Liver (tissue), 9 donors: ENCODE data around the gene TPRN. TPM values are rescaled to one million over a fixed set of nuclear protein-coding genes. Genes with fewer than 3 reads are reported as not detected.

Experiments used
- DNase-seq: peaks from one replicate; pipeline ENCODE4 v3.0.0-alpha.2; 2017; ENCODE audit warnings: low spot score
- H3K27ac ChIP-seq, 2 donors: one replicate each; pipeline ENCODE4 v1.7.0; 2013; ENCODE audit warnings: inconsistent platforms in 2 of 2, low read length in 2 of 2, control low read depth in 1 of 2, low read depth in 1 of 2, mild to moderate bottlenecking in 1 of 2
- H3K27me3 ChIP-seq, 4 donors: one replicate each; pipeline versions ENCODE4 v1.6.1 to v1.7.0; 2013; ENCODE audit warnings: low read length in 3 of 4, inconsistent platforms in 1 of 4, mild to moderate bottlenecking in 1 of 4, moderate library complexity in 1 of 4; ENCODE audit not compliant: control insufficient read depth in 4 of 4, insufficient read depth in 4 of 4
- H3K36me3 ChIP-seq, 4 donors: one replicate each; pipeline versions ENCODE4 v1.6.1 to v1.7.0; 2013; ENCODE audit warnings: low read length in 3 of 4, mild to moderate bottlenecking in 3 of 4, low read depth in 1 of 4, moderate library complexity in 1 of 4; ENCODE audit not compliant: control insufficient read depth in 4 of 4, insufficient read depth in 3 of 4
- H3K4me1 ChIP-seq, 4 donors: one replicate each; pipeline versions ENCODE4 v1.6.1 to v1.7.0; 2013; ENCODE audit warnings: low read length in 3 of 4, mild to moderate bottlenecking in 3 of 4, moderate library complexity in 1 of 4; ENCODE audit not compliant: control insufficient read depth in 4 of 4, insufficient read depth in 4 of 4
- H3K4me3 ChIP-seq, 3 donors: one replicate each; pipeline versions ENCODE4 v1.6.1 to v1.7.0; 2013; ENCODE audit warnings: low read length in 3 of 3, control low read depth in 1 of 3, low read depth in 1 of 3, mild to moderate bottlenecking in 1 of 3
- H3K9ac ChIP-seq, 2 donors: one replicate each; pipeline ENCODE4 v1.7.0; 2013; ENCODE audit warnings: low read length in 2 of 2, mild to moderate bottlenecking in 2 of 2, moderate library complexity in 2 of 2, control low read depth in 1 of 2, low read depth in 1 of 2
- H3K9me3 ChIP-seq, 4 donors: one replicate each; pipeline versions ENCODE4 v1.6.1 to v1.7.0; 2013; ENCODE audit warnings: low read length in 3 of 4; ENCODE audit not compliant: control insufficient read depth in 4 of 4
- EGR1 ChIP-seq, 2 donors: IDR thresholded peaks; 2 replicates each; pipeline ENCODE4 v1.6.1; 2016 to 2018; ENCODE audit warnings: antibody characterized with exemption in 2 of 2, low read depth in 2 of 2
- FOXA1 ChIP-seq: IDR thresholded peaks from 2 replicates; pipeline ENCODE4 v1.6.1; 2016; ENCODE audit warnings: antibody characterized with exemption
- FOXA2 ChIP-seq: IDR thresholded peaks from 2 replicates; pipeline ENCODE4 v1.6.1; 2016; ENCODE audit warnings: antibody characterized with exemption
- GABPA ChIP-seq, 2 donors: IDR thresholded peaks in 1 of 2; conservative IDR thresholded peaks in 1 of 2; 2 replicates each; pipeline ENCODE4 v1.6.1; 2016; ENCODE audit warnings: antibody characterized with exemption in 2 of 2, mild to moderate bottlenecking in 1 of 2, moderate library complexity in 1 of 2
- HNF4A ChIP-seq, 2 donors: conservative IDR thresholded peaks; 2 replicates each; pipeline ENCODE4 v1.6.1; 2016; ENCODE audit warnings: antibody characterized with exemption in 2 of 2, mild to moderate bottlenecking in 2 of 2
- HNF4G ChIP-seq: IDR thresholded peaks from 2 replicates; pipeline ENCODE4 v1.6.1; 2016; ENCODE audit warnings: antibody characterized with exemption
- NR2F2 ChIP-seq: IDR thresholded peaks from 2 replicates; pipeline ENCODE4 v1.6.1; 2016; ENCODE audit warnings: antibody characterized with exemption
- RAD21 ChIP-seq, 2 donors: IDR thresholded peaks; 2 replicates each; pipeline ENCODE4 v1.6.1; 2016; ENCODE audit warnings: antibody characterized with exemption in 2 of 2, mild to moderate bottlenecking in 2 of 2
- RXRA ChIP-seq, 2 donors: IDR thresholded peaks; 2 replicates each; pipeline ENCODE4 v1.6.1; 2017 to 2018; ENCODE audit warnings: antibody characterized with exemption in 2 of 2, mild to moderate bottlenecking in 1 of 2
- SP1 ChIP-seq: IDR thresholded peaks from 2 replicates; pipeline ENCODE4 v1.6.1; 2018; ENCODE audit warnings: antibody characterized with exemption, mild to moderate bottlenecking
- TAF1 ChIP-seq: conservative IDR thresholded peaks from 2 replicates; pipeline ENCODE4 v1.6.1; 2016; ENCODE audit warnings: antibody characterized with exemption, mild to moderate bottlenecking
- YY1 ChIP-seq: IDR thresholded peaks from 2 replicates; pipeline ENCODE4 v1.6.1; 2016; ENCODE audit warnings: antibody characterized with exemption, mild to moderate bottlenecking
- ZBTB33 ChIP-seq: IDR thresholded peaks from 2 replicates; pipeline ENCODE4 v1.6.1; 2016; ENCODE audit warnings: antibody characterized with exemption
- WGBS: extraction: QIAGEN DNeasy Blood & Tissue Kit; methylation state at CpG from one replicate; pipeline ENCODE4 v1.1.7; 2013; 5-methylcytosine and 5-hydroxymethylcytosine counted together
- polyA plus RNA-seq, 2 donors: library from polyadenylated mRNA; stranded (reverse) in 1 of 2; unstranded in 1 of 2; fragments of 200-250 nt in 1 of 2; fragments of >200 nt in 1 of 2; fragmentation: Nextera tagmentation in 1 of 2; extraction: Ambion mirVana in 1 of 2; gene quantifications; one replicate each; pipeline versions ENCODE4 v1.2.1 to v1.2.3, GENCODE V29; 2013 to 2015
- total RNA-seq, 2 donors: library from RNA; depleted of rRNA; stranded (reverse); fragments of >200 nt; gene quantifications; one replicate each; pipeline ENCODE4 v1.2.3, GENCODE V29; 2014
- TF ChIP-seq, protein P1 (sequence below): fragments of 150-350 bp; IDR thresholded peaks from 2 replicates; pipeline ENCODE4 v1.5.1; 2017; ENCODE audit warnings: improper control_type of control experiment, low read depth, low read length; ENCODE audit not compliant: missing input control
- TF ChIP-seq, protein P2 (sequence below): IDR thresholded peaks from 2 replicates; pipeline ENCODE4 v1.6.1; 2016; ENCODE audit warnings: antibody characterized with exemption
- donor health status: healthy.
- donor health status: healthy.
- donor health status: healthy.
- donor health status: healthy.
- donor health status: healthy.

TPRN gene
- total and polyA plus RNA-seq, 4 donors: 5.4 to 20.1 (median 11.1) TPM

GRCh38 chr9:137180491-137180890, 20.1 kb downstream of the TPRN start:
- no peak for DNase-seq
- peaks cover 15 to 65% (median 27%) of the 10 kb centered on the region in 4 donors for H3K36me3 ChIP-seq
- H3K27me3 ChIP-seq: no peaks in the 10 kb centered on the region
- H3K9me3 ChIP-seq: no peaks in the 10 kb centered on the region
- H3K4me1 ChIP-seq: no peaks in the 10 kb centered on the region
- no peak overlapping the region for H3K27ac ChIP-seq
- no peak overlapping the region for H3K4me3 ChIP-seq
- TF ChIP-seq FOXA2 (no peak), ZBTB33 (no peak)
- H3K9ac ChIP-seq: no peak overlapping the region
- 97% methylated on average over 20 of the region's 20 CpGs for WGBS

- Histone ChIP-seq H3K27me3 (no peaks in the 10 kb centered on the region), H3K4me1 (no peaks in the 10 kb centered on the region), H3K9ac (no peak overlapping the region), H3K4me3 (no peak overlapping the region), H3K36me3 (peaks cover 15 to 59% (median 27%) of the 10 kb centered on the region in 4 donors), H3K27ac (no peak overlapping the region), H3K9me3 (no peaks in the 10 kb centered on the region)
- 97% methylated on average over 17 of the region's 17 CpGs for WGBS
- TF ChIP-seq FOXA1 (no peak), YY1 (no peak), HNF4A (conservative IDR thresholded peaks at IDR 0.05) (no peak), TAF1 (no peak), GABPA (IDR thresholded peaks at IDR 0.05 in 1 of 2, conservative IDR thresholded peaks at IDR 0.05 in 1 of 2) (no peak), SP1 (no peak), HNF4G (no peak), NR2F2 (no peak), ZBTB33 (no peak)
- no peak for DNase-seq
Observed at GRCh38 chr9:137179761-137180160, 20.8 kb downstream of the TPRN start.

GRCh38 chr9:137178939-137179630, 21.5 kb downstream of the TPRN start:
- WGBS: 91% methylated on average over 19 of the region's 19 CpGs
- peaks cover 15 to 53% (median 25%) of the 10 kb centered on the region in 4 donors for H3K36me3 ChIP-seq
- TF ChIP-seq, protein P1, sequence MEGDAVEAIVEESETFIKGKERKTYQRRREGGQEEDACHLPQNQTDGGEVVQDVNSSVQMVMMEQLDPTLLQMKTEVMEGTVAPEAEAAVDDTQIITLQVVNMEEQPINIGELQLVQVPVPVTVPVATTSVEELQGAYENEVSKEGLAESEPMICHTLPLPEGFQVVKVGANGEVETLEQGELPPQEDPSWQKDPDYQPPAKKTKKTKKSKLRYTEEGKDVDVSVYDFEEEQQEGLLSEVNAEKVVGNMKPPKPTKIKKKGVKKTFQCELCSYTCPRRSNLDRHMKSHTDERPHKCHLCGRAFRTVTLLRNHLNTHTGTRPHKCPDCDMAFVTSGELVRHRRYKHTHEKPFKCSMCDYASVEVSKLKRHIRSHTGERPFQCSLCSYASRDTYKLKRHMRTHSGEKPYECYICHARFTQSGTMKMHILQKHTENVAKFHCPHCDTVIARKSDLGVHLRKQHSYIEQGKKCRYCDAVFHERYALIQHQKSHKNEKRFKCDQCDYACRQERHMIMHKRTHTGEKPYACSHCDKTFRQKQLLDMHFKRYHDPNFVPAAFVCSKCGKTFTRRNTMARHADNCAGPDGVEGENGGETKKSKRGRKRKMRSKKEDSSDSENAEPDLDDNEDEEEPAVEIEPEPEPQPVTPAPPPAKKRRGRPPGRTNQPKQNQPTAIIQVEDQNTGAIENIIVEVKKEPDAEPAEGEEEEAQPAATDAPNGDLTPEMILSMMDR: no peak
- TF ChIP-seq TAF1 (no peak), RAD21 (IDR thresholded peaks at IDR 0.05) (no peak), ZBTB33 (no peak), RXRA (IDR thresholded peaks at IDR 0.05) (no peak), GABPA (IDR thresholded peaks at IDR 0.05 in 1 of 2, conservative IDR thresholded peaks at IDR 0.05 in 1 of 2) (no peak), YY1 (no peak), EGR1 (IDR thresholded peaks at IDR 0.05; ENCODE audit: low read depth in 2 of 2) (no peak)
- TF ChIP-seq, protein P2, sequence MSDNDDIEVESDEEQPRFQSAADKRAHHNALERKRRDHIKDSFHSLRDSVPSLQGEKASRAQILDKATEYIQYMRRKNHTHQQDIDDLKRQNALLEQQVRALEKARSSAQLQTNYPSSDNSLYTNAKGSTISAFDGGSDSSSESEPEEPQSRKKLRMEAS: no peak

More at GRCh38 chr9:137178939-137179630, 21.5 kb downstream of the TPRN start:
- Histone ChIP-seq H3K27ac (no peak overlapping the region), H3K4me1 (no peaks in the 10 kb centered on the region), H3K9ac (no peak overlapping the region), H3K4me3 (no peak overlapping the region), H3K27me3 (no peaks in the 10 kb centered on the region), H3K9me3 (no peaks in the 10 kb centered on the region)
- no peak for DNase-seq
